Peyer's patch (tissue), 4 donors: Measurements from ENCODE around the gene CNTN2.

Experiments used
- CTCF ChIP-seq, 6 experiments: fragments of 450-650 bp in 4 of 6; fragments of 200-600 bp in 2 of 6; sonication (generic) in 1 of 6; IDR thresholded peaks; one replicate each; pipeline ENCODE4 v1.5.1; 2017 to 2019; ENCODE audit warnings: antibody characterized with exemption in 6 of 6, mild to moderate bottlenecking in 3 of 6, moderate library complexity in 1 of 6
- POLR2A ChIP-seq, 2 donors: fragments of 450-650 bp; IDR thresholded peaks; one replicate each; pipeline ENCODE4 v1.5.1; 2017; ENCODE audit warnings: antibody characterized with exemption in 2 of 2, mild to moderate bottlenecking in 2 of 2, moderate library complexity in 2 of 2

- TF ChIP-seq CTCF (IDR thresholded peaks at IDR 0.05) (no peak), POLR2A (IDR thresholded peaks at IDR 0.05) (no peak)
These were observed 21.8 kb downstream of the CNTN2 start for GRCh38 chr1:205064741-205065316.
